HS-27A (cell line): Measurements from ENCODE around the gene SERP1.
A peak's percentile ranks its signal among the peaks of the same experiment; 100 is the strongest.
"Not testable (repeated sequence)": the region's sequence is repeated elsewhere in the genome, so short reads cannot be mapped to it uniquely, and the experiment has no call there.

ENCODE experiments used
- DNase-seq: peaks from one replicate; pipeline ENCODE4 v3.0.0-alpha.2; 2012; ENCODE audit warnings: low read depth, missing footprints

Gene SERP1

DNA sequence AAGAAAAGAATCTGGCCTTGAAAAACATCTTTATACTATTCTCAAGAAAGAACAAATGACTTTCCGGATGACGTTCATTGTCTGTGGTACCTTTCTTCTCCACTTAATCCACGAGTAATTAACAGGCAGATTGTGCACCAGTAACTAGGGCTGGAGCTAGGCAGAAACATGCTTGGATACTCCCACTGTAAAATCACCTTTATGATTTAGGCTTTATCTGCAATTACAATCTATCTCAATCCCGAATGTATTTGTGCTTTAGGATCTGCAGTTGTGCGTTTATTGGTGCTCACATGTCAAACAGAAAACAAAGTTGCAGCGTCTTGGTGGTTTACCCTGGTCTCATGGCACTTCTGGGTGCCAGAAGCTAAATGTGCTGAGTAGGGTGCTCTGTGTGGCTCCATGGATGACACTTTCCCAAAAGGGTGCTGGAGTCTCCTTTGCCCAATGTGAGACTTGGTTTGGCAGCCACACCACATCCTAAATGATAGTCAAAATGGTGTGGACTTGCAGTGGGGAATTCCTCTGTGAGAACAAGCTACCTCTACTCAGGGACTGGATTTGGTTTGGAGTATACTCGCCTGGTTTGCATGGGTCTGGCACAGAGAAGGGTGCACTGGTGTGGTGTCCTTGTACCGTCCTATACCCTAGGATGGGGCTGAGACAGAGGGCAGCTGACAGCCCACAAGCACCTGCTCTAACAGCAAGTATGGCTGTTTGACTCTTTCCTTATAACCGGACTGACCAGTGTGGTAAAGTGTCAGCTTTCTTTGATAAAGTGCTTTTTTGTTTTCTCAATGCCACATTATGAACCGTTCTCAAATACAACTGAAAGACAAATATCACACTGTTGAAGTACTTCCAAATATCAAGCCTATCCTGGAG, 7.7 kb downstream of the SERP1 start:
- DNase-seq: no peak

DNA sequence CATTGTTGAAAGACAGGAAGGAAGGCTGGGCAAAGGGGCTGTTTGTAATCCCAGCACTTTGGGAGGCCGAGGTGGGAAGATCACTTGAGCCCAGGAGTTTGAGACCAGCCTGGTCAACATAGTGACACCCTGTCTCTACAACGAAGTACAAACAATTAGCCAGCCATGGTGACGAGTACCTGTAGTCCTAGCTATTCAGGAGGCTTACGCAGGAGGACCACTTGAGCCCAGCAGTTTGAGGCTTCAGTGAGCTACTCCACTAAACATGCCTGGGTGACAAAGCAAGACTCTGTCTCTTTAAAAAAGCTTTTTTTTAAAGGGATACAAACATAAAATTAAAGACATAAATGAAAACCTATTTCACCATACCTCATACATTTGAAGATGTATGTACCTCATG, 11.1 kb downstream of the SERP1 start:
- DNase-seq: no peak

DNA sequence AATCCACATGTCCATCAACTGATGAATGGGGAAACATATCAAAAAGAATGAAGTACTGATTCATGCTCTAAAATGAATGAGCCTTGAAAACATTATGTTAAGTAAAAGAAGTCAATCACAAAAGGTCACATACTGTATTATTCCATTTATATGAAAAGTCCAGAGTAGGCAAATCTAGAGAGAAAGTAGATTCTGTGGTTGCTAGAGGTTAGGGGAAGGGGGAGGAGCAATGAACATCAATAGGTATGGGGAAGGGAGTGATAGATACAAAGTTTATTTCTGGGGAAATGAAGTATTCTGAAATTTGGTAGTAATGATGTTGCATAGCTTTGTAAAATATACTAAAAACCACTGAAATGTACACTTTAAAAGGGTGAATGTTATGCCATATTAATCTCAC, 14.5 kb downstream of the SERP1 start:
- no peak for DNase-seq

DNA sequence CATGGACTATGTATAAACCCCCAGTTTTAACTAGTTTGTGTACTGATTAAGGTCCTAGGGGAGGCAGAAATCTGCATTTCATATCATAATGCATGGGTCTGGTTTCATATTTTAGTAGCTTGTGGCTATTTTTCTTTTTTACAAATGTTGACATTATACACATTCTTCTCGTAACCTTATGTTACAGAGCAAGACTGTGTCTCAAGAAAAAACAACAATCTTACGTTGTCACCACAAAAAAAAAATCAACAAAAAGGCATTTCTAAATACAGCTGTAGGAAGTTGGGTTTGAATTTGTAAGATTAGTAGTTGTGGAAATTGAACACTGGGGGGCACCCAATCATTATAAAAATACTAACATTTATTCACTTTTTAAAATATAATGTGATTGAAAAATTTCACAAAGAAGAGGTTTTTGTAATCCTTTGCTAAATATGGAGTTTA, 17.9 kb downstream of the SERP1 start:
- DNase-seq: no peak

DNA sequence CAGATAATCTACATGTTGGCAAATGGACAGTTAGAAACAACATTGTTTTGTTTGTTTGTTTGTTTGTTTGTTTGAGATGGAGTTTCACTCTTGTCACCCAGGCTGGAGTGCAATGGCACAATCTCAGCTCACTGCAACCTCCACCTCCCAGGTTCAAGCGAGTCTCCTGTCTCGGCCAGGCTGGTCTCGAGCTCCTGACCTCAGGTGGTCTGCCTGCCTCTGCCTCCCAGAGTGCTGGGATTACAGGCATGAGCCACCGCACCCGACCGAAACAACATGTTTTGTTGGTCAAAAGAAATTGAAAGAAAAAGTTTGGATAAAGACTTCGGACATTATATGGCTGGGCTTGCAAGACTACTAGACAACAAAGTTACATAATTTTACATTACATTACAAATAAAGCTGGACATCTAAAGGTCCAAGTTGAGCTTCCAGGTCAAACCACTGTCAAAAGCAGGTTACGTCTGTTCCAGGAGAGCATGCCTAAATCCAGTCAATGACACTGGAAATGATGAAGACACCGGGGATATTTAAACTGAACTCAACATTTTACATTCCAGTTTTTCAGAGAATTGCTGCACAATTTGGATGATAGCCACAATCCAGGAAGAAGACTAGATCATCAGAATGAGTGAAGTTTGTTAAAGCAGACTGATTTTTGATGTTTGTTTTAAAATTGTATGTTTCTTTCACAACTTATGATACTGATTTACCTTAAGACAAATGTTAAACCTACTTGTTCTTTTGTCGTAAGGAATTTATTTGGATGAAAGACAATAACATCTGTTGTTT, 18.6 kb downstream of the SERP1 start:
- DNase-seq: no peak

DNA sequence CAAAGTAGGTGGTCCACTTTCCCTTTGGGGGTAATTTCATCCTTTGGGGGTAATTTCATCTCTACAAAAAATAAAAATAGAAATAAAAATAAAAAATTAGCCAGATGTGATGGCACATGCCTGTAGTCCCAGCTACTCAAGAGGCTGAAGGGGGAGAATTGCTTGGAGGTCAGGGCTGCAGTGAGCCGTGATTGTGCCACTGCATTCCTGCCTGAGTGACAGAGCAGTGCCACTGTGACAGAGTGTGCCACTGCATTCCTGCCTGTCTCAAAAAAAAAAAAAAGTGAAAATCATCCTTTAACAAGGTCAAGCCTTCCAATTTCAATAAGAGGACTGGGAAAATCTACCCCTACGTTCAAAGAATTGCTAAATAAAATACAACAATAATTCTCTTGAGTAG, 22.8 kb downstream of the SERP1 start:
- no peak for DNase-seq

DNA sequence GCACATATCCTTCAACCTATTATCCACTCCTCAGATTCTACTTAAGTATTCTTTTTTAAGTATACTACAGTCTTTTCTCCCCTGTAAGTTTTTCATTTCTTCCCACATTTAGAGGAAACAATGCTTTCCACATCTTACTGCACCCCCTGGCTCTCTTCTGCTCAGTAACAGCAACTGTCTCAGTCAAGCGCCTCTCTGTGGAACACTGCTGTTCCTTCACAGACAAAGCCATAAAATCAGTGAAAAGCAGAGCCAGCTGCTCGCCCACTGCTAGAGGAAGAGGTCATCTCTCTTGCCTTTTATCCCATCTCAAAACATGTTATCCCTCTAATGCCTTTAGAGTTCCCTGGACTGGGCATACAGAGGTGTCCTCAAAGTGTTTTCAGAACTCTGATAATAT, 24.8 kb downstream of the SERP1 start:
- DNase-seq: no peak

DNA sequence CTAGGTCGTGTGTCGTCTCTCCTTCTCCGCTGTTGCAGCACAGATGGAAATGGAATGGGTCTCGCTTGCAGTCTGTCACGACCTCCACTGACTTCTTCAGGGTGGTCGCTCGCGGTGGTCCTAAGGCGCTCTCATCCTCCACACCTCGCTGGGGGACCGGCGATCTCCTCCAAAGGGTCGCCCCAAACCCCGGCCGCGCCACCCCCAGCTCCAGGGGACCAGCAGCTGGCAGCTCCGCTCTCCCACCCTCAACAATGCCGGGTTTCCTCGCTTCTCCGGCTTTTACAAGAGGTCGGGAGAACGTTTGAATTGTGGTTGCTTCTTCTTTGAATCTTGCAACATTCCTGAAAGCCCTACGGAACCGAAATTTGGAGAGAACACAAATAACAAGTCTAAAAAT, 25.9 kb downstream of the SERP1 start:
- DNase-seq: no peak

DNA sequence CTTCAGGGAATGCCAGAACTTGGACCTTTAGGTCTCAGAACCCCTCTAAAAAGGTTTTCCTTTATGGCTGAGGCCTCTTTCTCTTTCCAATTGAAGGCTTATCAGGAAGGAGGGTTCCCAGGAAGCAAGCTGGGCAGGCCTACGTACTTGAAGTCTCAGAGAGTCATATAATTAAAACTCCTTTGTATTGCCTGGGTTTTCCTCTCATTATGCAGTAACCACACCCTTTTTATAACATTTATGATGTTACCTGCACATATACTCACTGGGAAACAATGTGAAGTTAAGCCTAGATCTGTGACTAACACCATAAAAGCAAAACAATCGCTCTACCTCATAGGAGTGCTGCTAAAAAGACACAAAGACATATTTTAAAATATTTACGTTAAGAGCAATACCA, 27.3 kb downstream of the SERP1 start:
- no peak for DNase-seq

DNA sequence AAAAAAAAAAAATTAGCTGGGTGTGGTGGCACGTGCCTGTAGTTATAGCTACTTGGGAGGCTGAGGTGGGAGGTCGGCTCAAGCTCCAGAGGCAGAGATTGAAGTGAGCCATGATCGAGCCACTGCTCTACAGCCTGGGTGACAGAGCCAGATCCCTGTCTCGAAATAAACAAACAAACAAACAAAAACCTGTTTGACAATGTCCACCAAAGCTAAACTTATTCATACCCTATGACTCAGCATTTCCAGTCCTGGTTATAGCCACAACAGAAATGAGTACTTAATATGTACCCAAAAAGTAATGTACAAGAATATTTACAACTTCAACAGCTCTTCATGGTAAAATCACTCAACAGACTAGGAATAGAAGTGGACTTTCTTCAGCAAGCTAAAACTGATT, 31.1 kb downstream of the SERP1 start:
- DNase-seq: no peak

DNA sequence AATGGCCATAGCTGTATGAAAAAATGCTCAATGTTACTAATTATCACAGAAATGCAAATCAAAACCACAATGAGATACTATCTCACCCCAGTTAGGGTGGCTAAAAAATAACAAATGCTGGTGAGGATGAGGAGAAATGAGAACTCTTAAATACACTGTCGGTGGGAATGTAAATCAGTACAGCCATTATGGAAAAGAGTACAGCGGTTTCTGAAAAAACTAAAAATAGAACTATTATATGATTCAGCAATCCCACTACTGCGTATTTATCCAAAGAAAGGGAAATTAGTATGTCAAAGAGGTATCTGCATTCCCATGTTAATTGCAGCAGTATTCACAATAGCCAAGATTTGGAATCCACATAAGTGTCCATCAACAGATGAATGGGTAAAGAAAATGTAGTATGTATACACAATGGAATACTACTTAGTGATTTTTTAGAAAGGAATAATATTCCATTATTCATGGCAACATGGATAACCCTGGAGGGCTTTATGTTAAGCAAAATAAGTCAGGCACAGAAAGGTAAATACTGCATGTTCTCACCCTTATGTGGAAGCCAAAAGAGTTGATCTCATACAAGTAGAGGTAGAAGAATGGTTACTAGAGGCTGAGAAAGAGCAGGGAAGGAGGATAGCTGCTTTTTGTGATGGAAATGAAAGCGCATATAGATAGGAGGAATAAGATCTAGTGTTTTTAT, 35.0 kb downstream of the SERP1 start:
- no peak for DNase-seq

DNA sequence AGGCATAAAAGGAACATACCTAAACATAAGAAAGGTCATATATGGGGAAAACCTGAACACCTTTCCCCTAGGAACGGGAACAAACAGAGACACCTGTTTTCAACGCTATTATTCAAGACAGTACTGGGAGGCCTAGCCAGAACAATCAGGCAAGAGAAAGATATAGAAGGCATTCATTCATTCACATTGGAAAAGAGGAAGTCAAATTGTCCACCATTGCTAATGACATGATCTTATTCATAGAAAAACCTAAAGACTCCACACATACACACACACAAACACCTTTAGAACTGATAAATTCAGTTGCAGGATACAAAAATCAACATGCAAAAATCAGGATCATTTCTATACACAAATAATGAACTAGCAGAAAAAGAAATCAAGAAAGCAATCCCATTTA, 36.5 kb downstream of the SERP1 start:
- no peak for DNase-seq

DNA sequence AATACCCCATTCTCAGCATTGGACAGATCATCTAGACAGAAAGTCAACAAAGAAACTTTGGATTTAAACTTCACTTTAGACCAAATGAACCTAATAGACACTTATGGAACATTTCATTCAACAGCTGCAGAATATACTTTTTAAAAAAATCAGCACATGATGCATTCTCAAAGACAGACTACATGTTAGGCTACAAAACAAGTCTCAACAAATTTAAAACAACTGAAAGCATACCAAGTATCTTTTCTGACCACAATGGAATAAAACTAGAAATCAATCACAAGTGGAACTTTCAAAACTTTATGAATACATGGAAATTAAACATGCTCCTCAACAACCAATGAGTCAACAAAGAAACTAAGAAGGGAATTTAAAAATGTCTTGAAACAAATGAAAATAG, 37.9 kb downstream of the SERP1 start:
- DNase-seq: no peak

DNA sequence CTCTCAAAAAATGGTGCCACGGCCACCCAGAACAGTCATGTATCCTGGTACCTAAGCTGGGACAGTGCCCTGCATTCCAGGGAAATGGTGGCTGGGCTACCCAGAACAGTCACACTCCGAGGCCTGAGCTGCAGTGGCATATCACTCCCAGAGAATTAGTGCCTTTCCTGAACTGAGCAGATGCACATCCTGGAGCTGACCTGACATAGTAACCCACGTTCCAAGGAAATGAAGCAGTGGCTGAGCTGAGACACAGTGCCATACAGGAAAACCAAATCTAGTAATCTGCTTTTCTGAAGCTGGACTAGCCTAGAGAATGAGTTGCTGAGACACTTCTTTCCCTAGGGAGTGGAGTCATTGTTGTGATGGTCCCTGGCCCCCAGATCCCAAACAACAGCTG, 41.8 kb downstream of the SERP1 start:
- no peak for DNase-seq

DNA sequence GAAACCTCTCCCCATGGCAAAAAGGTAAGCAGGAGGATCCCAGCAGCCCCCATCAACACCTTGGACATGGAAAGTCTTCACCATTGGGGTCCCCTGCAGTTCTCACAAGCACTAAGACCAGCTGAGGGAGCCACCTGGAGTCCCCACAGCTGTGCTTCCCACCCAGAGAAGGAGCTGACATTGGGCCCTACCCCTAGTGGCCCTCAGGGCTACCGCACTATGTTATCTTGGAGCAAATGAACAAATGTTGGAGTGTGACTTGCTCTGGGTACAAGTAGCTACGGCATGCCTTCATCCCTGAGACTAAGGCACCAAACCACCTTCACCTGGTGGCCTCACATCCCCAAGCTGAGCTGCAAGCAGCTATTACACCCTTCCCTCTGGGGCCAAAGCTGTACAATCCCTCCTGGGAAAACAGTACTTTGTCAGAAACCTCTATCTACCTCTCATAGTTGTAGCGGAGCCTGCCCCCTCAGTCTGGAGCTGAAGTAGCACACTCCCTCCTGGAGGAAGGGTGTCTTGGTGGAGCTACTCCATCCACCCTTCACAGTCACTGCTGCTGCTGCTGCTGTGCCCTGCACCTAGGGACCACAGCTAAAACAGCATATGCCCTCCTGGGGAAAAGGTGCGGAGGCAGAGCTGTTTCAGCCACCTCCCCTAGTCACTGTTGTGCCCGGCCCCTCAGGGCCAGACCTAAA, 42.7 kb downstream of the SERP1 start:
- no peak for DNase-seq

DNA sequence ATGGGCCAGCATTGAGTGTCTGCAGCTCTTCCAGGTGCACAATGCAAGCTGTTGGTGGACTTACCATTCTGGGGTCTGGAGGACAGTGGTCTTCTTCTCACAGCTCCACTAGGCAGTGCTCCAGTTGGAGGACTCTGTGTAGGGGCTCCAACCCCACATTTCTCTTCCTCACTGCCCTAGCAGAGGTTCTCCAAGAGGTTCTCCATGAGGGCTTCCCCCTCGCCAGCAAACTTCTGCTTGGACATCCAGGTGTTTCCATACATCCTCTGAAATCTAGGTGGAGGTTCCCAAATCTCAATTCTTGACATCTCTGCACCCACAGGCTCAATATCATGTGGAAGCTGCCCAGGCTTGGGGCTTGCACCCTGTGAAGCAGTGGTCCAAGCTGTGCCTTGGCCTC, 45.3 kb downstream of the SERP1 start:
- not testable (repeated sequence) for DNase-seq

DNA sequence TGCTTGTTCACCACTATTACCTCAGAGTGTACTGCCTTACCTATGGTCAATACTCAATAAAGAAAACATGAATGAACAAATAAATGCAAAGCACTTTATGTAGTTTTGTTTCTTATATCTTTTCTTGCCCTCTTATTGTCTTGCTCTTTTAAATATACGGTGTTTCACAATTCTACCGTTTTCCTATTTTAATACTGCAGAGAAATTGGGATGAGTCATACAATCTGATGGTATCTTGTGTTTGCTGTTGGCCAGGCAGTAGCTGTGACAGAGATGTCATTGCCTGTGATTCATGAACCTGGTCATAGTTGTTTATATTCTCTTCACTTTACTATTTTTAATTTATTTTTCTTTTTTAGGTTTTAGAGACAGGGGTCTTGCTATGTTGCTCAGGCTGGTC, 48.3 kb downstream of the SERP1 start:
- DNase-seq: no peak

DNA sequence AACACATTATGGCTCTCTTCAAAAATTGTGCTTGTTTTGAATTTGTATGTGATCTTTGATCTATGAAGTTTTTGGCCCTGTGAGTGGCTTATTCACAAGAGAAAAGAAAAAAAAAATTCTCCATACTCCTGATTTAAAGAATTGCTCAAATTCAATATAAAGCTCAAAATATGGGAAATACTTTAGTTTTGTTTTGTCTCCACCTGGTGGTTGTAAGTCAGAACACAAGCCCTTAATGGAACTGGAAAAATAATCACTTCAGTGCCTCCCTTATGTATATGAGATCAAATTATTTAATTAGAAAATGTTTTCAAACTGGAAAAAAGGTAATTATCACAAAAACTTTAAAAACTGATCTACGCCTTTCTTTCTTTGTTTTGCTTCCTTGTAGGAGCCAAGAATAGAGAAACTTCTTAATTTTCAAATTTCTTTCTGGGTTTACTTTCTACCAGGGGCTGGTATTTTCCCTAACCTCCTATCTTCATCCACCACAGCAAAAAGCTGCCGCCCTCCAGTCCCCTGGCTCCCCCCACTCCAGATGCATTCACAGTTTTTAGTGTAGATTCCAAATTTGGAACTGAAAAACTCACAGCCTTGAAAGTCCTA, 50.6 kb downstream of the SERP1 start:
- peak; percentile 36 for DNase-seq

DNA sequence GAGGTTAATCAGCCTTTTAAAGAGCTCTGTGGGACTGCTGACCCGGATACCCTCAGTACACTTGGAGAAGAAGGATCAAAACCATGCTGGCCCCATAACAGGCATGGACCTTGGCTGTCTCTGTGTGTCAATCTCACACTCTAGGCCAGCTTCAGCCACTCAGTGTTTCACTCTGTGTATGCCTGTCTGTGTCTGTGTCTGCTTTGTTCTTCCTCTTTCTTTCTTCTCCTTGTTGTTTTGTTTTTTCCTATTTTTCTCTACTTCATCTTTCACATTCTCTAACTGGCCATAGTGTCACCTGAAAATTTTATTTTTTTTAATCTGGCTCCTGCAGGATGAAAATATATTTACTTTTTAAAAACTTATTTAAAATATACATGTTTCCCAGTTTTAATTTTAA, 51.1 kb downstream of the SERP1 start:
- no peak for DNase-seq

DNA sequence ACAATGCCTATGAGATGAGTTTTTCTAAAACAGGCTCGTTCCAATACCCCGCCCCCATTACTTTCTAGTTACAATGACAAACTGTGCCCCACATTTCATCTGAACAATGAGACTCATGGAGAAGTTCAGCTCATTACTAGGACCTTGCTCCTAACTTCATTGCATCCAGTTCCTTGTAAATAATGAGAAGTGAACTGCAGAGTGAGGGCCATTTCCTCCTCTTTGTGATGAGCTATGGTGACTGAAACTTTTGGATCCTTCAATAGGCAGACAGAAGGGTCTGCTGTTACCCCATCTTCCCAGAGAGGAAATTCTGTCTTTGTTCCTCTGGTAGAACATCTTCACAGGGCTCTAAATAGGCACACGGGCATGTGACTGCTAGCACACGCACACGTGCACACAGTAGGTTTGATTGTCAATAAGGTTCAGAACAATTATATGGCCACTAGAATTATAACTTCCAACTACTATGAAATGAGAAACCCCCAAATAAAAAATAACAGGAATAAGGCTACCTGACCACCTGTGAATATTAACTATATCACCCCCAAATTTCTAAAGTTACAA, 51.8 kb downstream of the SERP1 start:
- no peak for DNase-seq
